Measurements from ENCODE around the gene KLHL17.

KLHL17 gene

DNA sequence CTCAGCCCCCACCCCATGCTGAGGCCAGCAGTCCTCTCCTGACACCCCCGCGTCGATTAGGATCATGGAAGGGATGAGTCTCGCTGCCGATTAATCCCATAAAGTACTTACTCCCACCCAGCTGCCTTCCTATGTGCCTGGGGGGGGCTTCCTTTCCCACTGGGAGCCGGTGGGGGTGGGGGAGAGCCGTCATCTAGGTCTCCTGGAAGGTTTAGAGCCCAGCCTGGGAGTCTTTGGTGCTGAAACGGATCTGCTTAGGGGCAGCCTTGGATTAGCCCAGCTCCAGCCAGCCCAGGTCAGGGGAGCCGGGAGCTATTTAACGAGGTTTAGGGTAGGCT, 26.8 kb upstream of the KLHL17 start:
- DNase-seq, result no peak
- intact Hi-C loops (cut with DNase I), result no loop called here

DNA sequence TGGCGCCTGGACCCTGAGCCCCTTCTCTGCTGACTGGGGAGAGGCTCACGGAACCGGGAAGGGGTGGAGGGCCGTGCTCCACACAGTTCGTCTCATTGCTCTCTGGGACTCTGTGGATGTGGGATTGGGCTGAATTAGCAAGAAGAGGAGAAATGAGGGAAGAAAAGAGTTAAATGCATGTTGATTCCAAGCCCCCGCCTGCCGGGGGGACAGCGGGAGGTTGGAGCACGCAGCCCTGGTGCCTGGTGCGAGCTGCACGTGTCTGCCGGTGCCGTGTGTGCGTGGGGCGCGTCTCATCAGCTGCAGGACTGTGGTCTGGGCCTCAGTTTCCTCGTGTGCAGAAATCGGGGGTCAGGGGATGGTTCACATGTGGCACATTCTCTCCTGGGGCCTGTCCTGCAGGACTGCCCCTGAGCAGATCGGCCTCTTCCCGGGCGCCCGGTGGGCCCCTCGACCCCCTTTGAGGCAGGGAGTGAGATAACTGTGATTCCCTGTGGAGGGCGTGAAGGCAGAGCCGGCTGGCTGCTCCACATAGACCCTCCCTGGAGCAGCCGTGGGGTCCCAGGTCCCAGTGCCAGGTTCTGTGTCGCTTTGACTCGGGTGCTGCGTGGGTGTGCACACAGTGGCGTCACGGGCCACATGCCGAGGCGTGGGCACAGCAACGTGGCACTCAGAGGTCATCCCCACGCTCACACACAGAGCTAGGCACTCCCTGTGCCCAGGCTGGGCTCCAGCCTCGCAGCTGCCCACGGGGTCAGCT, 25.2 kb upstream of the KLHL17 start:
- intact Hi-C loops (cut with DNase I), result no loop called here

DNA sequence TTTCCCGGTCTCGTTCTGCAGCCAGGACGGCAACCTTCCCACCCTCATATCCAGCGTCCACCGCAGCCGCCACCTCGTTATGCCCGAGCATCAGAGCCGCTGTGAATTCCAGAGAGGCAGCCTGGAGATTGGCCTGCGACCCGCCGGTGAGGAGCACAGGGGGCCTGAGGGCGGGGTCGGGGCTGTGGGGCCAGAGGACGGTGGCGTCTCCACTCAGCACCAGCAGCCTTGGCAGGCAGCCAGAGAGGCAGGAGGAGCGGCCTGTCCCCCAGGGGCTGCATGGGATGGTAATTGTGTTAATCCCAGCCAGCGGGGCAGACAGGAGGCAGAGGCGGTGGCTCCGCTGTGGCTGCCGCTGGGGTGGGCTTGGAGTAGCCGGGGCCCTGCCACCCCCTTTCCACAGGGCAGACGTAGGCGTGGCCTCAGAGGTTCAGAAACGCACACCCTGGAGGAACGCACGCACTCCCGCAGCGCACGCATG, 24.6 kb upstream of the KLHL17 start:
- peak in 6 of 42 donors; percentile 35 to 63 (median 47) for DNase-seq
- intact Hi-C loops (cut with DNase I), result no loop called here

More for the DNA sequence above, 25.2 kb upstream of the KLHL17 start:
- peak in 31 of 42 donors; percentile 25 to 76 (median 51) for DNase-seq

DNA sequence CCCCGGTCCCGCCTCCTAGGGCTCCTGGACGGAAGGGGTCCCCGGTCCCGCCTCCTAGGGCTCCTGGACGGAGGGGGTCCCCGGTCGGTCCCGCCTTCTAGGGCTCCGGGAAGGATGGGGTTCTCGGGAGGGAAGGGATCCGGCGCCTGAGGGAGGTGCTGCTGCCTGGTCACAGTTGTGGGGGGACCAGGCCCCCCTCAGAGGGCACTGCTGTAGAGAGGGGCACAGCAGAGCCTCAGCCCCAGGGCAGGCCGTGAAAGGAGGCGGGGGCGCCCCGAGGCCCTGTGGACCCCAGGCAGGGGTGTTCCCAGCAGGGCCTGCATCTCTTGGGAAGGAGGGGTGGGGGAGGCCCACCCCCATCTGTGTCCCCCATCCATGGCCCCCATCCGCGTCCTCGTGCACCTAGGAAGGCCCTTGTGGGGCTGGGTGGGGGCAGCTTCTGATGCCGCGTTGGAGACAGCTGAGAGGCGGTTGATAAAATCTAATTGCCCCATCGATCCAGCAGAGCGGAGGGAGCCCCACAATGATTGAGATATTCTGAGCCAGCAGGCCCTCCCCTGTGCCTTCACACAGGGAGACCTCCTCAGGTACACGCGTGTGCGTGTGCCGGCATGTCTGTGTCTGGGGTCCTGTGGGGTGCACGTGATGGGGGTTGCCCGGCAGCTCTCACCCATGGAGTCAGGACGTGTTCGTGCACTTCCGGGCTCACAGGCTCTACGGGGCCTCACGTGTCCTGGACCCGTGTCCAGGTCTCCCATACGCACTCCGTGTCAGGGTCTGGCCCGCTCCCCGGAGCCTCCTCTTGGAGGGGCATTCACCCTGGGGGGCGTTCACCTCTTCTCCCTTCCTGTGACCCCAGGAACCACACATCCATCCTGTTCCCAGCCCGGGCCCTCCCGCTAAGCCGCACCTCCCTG, 23.8 kb upstream of the KLHL17 start:
- no peak for DNase-seq
- intact Hi-C loops (cut with DNase I), result no loop called here

DNA sequence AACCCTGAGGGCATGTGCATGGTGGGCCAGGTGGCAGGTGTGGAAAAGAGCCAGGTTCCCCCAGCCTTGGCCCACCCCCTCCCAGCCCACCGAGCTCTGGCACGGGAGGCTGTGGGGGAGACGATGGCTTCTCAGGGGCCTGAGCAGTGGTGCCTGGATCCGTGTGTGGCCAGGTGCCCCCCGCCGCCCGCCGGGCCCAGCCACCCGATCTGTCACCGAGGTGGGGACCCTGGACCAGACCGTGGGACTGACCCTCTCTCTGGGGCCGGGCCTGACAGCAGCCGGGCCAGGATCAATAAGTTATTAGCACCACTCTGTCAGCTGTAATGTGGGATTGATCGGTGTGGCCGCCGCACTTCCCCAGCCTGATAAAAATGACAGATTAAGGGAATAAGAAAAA, 22.9 kb upstream of the KLHL17 start:
- intact Hi-C loops (cut with DNase I), result no loop called here
- DNase-seq, result no peak

DNA sequence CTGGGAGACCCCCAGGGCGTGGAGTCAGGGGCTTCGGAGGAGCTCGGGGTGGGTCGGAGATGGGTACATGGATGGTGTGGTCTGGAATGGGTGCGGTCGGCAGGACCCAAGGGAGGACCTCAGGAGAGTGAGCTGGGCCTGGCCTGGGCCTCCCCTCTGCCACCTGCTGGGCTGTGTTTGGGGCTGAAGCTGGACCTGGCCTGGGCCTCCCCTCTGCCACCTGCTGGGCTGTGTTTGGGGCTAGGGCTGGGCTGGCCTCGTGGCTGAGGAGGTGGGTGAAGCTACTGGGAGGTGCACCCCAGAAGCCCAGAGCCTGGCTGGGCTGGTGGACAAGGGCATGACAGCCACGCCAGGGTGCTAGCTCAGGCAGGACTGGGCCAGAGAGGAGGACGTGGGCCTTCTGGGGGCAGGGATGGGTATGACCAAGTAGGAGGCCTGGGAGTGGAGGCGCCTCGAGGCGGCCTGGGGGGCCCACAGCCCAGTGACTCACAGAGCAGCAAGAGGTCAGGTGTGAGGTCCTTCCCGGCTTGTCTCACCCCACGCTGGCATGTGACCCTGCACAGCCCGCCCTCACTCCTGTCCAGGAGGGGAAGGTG, 22.2 kb upstream of the KLHL17 start:
- DNase-seq, result no peak
- intact Hi-C loops (cut with DNase I), result no loop called here

DNA sequence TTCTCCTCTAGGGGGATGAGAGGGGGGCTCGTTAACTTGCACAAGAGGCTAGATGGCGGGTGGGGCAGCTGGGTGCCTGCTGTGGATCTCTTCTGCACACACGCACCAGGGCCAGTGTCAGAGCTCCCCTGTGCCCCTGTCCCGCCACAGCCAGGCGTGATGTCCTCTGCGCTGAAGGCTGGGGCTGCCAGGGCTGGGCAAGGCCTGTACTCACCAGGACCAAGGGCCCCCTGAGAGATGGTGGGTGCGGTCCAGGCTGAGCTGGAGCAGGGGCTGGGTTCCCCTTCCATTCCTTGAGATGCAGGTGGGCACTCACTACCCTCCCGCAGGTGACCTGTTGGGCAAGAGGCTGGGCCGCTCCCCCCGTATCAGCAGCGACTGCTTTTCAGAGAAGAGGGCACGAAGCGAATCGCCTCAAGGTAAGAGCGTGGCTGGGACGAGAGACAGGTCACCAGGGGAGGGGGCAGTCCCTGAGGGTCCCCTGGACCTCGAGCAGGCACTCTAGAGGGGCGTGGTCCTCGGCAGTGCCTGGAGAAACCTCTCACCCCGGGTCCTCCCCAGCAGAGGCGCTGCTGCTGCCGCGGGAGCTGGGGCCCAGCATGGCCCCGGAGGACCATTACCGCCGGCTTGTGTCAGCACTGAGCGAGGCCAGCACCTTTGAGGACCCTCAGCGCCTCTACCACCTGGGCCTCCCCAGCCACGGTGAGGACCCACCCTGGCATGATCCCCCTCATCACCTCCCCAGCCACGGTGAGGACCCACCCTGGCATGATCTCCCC, 21.5 kb upstream of the KLHL17 start:
- DNase-seq, result no peak
- intact Hi-C loops (cut with DNase I), result no loop called here

DNA sequence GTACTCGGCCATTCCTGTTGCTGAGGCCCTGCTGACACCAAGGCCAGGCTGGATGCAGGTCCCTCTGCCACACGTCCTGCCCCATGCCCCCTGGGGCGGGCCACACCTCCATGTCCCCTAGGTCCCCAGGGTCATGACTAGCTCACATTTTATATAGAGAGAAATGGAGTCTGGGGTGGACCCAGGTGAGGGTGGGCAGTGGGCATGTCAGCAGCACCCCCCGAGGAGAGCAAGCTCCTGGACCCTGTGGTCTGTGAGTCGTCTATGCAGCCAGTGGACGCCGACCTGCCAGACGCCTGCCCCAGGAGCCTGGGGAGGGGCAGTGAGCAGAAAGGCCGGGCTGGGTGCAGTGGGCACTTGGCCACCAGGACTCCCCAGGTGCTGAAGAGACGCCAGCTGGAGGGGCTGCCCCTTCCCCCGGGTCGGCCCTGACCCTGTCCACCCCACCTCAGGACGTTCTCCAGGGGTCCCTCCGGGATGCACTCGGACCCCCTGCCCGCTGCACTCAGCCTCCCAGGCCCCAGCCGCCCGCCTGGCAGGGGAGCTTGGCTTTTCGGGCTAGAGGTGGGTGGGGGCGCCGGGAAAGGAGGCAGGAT, 20.8 kb upstream of the KLHL17 start:
- intact Hi-C loops (cut with DNase I), result no loop called here
- DNase-seq, result no peak

DNA sequence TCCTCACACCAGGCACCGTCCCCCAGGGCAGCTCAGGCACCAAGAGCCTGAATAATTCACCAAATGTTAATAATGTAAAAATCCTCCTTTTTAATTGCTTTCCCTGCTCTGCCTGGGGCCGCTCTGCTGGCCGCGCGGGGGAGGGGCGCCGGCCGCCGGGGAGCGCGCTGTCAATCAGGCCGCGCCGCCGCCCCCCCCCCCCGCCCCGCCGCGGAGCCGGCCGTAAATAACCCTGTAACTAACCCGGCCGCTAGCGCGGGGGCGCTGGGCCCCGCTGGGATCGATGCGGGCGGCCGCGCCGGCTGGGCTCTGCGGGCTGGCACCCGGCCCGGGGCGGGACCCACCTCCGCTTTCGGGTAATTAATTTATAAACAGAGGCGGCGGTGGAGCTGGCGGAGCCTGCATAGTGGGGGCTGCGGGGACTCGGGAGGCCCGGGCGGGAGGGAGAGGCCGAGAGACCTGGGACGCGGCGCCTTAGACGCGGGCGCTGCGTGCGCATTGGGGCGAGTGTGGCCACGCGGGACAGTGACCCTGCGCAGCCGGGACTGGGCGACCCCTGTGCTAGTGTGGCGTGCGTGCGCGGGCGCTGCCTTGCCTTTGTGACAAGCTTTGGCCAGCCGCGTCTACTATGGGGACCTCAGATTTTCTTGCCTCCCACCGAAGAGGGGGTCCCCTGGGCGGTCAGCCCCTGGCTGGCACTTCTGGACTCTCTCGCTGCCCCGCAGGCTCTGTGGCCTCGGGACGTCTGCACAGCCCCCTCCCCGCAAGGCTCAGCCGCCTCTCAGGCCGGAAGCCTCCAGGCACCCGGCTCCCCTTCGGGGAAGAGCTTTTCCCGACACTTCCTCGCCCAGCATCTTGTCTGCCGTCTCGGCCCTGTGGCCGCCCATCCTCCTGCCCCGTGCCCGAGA, 20.0 kb upstream of the KLHL17 start:
- intact Hi-C loops (cut with DNase I), result no loop called here
- peak in 35 of 42 donors; percentile 16 to 72 (median 48) for DNase-seq

DNA sequence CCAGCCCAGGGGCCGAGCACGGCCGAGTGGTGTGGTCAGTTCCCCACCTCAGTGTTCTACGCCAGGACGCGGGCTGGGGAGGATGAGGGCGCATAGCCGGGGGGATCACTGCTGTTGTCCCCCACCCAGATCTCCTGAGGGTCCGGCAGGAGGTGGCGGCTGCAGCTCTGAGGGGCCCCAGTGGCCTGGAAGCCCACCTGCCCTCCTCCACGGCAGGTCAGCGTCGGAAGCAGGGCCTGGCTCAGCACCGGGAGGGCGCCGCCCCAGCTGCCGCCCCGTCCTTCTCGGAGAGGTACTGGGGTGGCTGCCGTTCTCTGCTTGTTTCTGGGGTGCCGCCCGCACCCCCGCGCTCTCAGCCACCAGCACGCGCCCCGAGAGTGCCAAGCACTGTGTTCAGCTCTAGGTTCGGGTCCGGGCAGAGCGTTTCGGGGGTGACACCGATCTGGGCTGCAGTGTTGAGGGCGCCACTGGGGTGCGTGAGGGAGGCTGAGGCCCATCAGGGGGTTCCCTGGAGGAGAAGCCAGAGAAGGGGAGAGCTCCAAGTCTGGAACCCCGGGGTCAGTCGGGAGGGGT, 19.3 kb upstream of the KLHL17 start:
- intact Hi-C loops (cut with DNase I), result no loop called here
- no peak for DNase-seq

DNA sequence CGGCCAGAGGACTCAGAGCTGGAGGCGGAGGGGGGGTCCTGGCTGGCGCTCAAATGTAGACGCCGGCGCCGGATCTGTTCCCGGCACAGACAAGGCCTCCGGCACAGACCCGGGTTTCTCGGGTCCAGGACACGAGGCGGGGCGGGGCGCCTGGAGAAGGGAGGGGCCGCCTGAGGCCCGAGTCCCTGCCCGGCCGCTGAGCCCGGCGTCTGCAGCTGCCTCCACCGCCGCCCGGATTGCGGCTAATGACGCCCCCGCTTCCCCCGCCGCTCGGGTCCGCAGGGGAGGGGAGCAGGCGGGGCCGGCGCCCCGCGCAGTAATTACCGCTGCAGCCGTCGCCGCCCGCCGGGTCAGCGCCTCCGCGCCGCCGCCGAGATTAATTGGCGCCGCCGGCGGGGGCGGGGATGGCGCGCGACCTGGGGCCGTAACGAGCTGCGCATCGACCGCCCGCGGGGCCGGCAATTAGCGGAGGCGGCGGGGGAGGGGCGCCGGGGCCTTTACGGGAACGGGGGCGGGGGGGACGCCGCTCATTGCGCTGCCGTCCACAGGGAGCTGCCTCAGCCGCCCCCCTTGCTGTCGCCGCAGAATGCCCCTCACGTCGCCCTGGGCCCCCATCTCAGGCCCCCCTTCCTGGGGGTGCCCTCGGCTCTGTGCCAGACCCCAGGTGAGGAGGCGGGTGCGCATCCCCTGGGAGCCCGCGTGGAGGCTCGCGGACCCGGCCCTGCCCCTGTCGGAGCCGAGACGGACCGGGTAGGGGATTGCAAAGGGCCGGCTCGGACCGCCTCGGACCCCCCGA, 18.6 kb upstream of the KLHL17 start:
- peak in 7 of 42 donors; percentile 27 to 53 (median 38) for DNase-seq
- intact Hi-C loops (cut with DNase I), result no loop called here

DNA sequence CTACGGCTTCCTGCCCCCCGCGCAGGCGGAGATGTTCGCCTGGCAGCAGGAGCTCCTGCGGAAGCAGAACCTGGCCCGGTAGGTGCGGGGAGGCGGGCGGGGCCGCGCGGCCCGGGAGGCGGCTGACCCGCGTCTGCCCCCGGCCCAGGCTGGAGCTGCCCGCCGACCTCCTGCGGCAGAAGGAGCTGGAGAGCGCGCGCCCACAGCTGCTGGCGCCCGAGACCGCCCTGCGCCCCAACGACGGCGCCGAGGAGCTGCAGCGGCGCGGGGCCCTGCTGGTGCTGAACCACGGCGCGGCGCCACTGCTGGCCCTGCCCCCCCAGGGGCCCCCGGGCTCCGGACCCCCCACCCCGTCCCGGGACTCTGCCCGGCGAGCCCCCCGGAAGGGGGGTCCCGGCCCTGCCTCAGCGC, 18.0 kb upstream of the KLHL17 start:
- DNase-seq, result no peak
- intact Hi-C loops (cut with DNase I), result no loop called here

DNA sequence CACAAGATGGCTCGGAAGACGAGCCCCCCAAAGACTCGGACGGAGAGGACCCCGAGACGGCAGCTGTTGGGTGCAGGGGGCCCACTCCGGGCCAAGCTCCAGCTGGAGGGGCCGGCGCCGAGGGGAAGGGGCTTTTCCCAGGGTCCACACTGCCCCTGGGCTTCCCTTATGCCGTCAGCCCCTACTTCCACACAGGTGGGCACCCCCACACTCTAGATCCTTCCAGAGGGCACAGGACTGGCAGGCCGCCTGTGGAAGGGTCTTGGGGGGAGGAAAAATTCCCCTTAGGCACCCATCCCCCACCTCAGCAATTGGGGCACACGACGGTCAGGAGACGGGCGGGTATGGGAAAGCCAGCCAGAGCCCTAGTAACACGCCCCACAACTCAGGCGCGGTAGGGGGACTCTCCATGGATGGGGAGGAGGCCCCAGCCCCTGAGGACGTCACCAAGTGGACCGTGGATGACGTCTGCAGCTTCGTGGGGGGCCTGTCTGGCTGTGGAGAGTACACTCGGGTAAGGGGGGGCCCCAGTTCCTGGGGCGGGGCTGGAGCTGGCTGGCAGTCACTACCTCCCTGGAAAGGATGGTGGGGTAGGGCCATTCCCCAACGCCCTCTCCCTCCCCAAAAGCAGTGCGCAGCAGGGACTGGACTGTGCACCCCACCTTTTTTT, 17.4 kb upstream of the KLHL17 start:
- no peak for DNase-seq
- intact Hi-C loops (cut with DNase I), result no loop called here

DNA sequence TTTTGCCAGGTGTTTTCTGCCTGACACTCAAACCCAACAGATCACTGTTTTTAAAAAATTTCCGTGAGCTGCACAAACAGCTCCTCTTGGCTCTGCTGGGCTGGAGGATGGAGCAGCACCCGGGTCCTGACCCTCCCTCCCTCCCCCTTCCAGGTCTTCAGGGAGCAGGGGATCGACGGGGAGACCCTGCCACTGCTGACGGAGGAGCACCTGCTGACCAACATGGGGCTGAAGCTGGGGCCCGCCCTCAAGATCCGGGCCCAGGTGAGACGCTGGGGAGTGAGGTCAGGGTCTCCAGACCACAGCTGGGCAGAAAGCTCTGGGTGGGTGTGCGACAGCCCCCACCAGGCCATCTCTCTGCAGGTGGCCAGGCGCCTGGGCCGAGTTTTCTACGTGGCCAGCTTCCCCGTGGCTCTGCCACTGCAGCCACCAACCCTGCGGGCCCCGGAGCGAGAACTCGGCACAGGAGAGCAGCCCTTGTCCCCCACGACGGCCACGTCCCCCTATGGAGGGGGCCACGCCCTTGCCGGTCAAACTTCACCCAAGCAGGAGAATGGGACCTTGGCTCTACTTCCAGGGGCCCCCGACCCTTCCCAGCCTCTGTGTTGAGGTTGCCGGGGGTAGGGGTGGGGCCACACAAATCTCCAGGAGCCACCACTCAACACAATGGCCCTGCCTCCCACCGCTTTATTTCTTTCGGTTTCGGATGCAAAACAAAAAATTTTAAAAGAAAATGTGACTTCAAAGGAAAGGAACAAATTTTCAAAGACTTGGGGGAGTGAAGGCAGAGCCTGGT, 16.6 kb upstream of the KLHL17 start:
- no peak for DNase-seq
- intact Hi-C loops (cut with DNase I), result no loop called here
